ENCODE results near the gene GBE1.

GBE1 gene

DNA sequence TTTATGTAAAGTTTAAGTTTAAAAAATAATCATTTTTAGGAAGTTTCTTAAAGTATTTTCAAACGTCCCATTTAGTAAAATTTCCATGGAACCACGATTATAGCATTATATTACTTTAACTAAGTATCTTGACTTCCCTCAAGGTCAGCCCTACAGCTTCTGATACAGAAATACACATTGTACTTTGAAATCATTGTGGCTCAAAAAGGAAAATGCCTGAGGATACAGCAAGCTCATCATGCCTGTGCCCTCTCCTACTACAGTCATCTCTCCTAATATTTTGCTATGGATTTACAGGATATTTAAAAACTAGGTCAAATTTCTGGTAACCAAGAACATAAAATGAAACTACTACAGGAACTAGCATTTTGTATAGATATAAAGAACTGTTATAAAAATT, 51.8 kb downstream of the GBE1 start:
- DNase-seq (ENCODE audit: low read depth): no peak

DNA sequence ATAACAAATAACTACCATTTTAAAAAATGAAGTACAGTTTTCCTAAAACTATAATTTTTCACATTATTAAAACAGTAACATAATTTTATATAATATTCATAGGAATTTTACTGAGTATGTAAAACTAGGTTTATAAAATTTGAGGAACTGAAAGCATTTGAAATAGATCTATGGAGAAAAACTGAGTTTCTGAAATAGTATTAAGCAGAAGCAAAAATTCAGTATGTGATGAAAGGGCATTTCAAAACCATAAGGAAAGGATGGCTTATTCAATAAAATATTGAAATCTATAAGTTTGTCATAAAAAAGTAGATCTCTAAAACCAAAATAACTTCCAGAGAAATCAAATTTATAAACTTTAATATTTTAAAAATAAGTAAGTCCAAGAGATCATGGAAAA, 53.4 kb downstream of the GBE1 start:
- no peak overlapping the region for H3K4me3 ChIP-seq (ENCODE audit: low read depth, low read length)
- no peak for TF ChIP-seq POLR2A (IDR thresholded peaks at IDR 0.05; ENCODE audit: extremely low read depth, insufficient read length)
- TF ChIP-seq, protein P1, sequence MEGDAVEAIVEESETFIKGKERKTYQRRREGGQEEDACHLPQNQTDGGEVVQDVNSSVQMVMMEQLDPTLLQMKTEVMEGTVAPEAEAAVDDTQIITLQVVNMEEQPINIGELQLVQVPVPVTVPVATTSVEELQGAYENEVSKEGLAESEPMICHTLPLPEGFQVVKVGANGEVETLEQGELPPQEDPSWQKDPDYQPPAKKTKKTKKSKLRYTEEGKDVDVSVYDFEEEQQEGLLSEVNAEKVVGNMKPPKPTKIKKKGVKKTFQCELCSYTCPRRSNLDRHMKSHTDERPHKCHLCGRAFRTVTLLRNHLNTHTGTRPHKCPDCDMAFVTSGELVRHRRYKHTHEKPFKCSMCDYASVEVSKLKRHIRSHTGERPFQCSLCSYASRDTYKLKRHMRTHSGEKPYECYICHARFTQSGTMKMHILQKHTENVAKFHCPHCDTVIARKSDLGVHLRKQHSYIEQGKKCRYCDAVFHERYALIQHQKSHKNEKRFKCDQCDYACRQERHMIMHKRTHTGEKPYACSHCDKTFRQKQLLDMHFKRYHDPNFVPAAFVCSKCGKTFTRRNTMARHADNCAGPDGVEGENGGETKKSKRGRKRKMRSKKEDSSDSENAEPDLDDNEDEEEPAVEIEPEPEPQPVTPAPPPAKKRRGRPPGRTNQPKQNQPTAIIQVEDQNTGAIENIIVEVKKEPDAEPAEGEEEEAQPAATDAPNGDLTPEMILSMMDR (IDR thresholded peaks at IDR 0.05; ENCODE audit: low read depth, low read length): no peak
- no peak for TF ChIP-seq MAX (IDR thresholded peaks at IDR 0.05; ENCODE audit: low read depth, low read length)
- no peak for TF ChIP-seq MYC (IDR thresholded peaks at IDR 0.05; ENCODE audit: low read depth, low read length)
- DNase-seq (ENCODE audit: low read depth): no peak

More for the DNA sequence above, 51.8 kb downstream of the GBE1 start:
- H3K4me3 ChIP-seq (ENCODE audit: low read depth, low read length): no peak overlapping the region
- no peak for TF ChIP-seq POLR2A (IDR thresholded peaks at IDR 0.05; ENCODE audit: extremely low read depth, insufficient read length)
- TF ChIP-seq, protein P1 (IDR thresholded peaks at IDR 0.05; ENCODE audit: low read depth, low read length): no peak
- no peak for TF ChIP-seq MAX (IDR thresholded peaks at IDR 0.05; ENCODE audit: low read depth, low read length)
- TF ChIP-seq MYC (IDR thresholded peaks at IDR 0.05; ENCODE audit: low read depth, low read length): no peak

DNA sequence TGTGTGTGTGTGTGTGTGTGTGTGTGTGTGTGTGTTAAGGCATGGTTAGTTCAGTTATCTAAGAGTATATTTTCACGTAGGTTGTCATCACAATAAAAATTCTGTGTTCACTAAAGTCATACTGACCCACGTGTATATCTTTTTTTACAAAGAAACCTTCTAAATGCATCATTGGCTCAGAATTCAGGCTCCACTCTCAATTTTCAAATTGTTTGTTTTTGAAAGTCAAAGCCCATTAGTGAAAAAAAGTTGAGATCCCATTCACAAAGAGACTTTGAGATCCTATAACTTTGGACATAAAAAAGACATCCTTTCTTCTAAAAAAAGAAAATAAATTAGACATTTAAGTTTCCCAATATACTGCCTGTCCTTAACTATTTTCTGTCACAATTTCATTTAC, 59.3 kb downstream of the GBE1 start:
- DNase-seq (ENCODE audit: low read depth): no peak
- H3K4me3 ChIP-seq (ENCODE audit: low read depth, low read length): no peak overlapping the region
- TF ChIP-seq MYC (IDR thresholded peaks at IDR 0.05; ENCODE audit: low read depth, low read length): no peak
- no peak for TF ChIP-seq MAX (IDR thresholded peaks at IDR 0.05; ENCODE audit: low read depth, low read length)
- no peak for TF ChIP-seq POLR2A (IDR thresholded peaks at IDR 0.05; ENCODE audit: extremely low read depth, insufficient read length)
- TF ChIP-seq, protein P1 (IDR thresholded peaks at IDR 0.05; ENCODE audit: low read depth, low read length): no peak

GRCh38 chr3:81699536-81700320, 61.7 kb downstream of the GBE1 start:
- no peak for DNase-seq (ENCODE audit: low read depth)
- TF ChIP-seq, protein P1 (IDR thresholded peaks at IDR 0.05; ENCODE audit: low read depth, low read length): no peak
- no peak overlapping the region for H3K4me3 ChIP-seq (ENCODE audit: low read depth, low read length)

DNA sequence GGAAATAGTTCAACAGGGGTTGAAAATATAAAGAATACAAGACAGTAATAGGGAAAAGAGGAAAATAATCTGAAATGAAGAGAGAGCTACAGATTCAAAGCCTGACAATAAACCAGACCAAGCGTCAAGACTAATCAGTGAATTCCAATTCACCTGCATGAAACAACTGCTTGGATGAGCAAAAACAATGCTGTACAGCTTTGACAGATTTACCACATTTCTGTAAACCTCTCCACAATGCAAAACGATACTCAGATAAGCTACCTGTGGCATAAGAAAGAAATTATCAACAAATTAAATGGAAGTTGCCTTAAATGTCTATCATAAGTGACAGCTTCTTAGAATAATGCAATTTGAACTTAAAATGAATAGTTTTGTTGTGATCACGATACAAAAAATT, 65.4 kb downstream of the GBE1 start:
- no peak for TF ChIP-seq MYC (IDR thresholded peaks at IDR 0.05; ENCODE audit: low read depth, low read length)
- TF ChIP-seq, protein P1 (IDR thresholded peaks at IDR 0.05; ENCODE audit: low read depth, low read length): no peak
- TF ChIP-seq POLR2A (IDR thresholded peaks at IDR 0.05; ENCODE audit: extremely low read depth, insufficient read length): no peak
- no peak for TF ChIP-seq MAX (IDR thresholded peaks at IDR 0.05; ENCODE audit: low read depth, low read length)
- no peak overlapping the region for H3K4me3 ChIP-seq (ENCODE audit: low read depth, low read length)
- DNase-seq (ENCODE audit: low read depth): no peak

DNA sequence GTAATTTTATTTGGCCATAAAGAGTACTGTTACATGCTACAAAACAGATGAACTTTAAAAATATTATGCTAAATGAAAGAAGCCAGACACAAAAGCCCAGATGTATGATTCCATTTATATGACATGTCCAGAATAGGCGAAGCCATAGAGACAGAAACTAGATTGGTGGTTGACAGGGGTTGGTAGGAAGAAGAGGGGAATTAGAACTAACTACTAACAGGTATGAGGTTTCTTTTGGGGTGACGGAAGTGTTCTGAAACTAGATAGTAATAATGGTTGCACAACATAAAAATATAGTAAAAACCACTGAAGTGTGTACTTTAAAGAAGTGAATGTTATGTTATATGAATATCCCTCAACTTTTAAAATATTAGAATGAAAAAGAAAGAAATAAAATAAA, 66.1 kb downstream of the GBE1 start:
- DNase-seq (ENCODE audit: low read depth): no peak
- no peak overlapping the region for H3K4me3 ChIP-seq (ENCODE audit: low read depth, low read length)
- TF ChIP-seq POLR2A (IDR thresholded peaks at IDR 0.05; ENCODE audit: extremely low read depth, insufficient read length): no peak
- TF ChIP-seq, protein P1 (IDR thresholded peaks at IDR 0.05; ENCODE audit: low read depth, low read length): no peak
- no peak for TF ChIP-seq MAX (IDR thresholded peaks at IDR 0.05; ENCODE audit: low read depth, low read length)
- no peak for TF ChIP-seq MYC (IDR thresholded peaks at IDR 0.05; ENCODE audit: low read depth, low read length)

Measured in NB4 (cell line).